A549 treated with Hydrocortisone at 1 μM for 4 hours (cell line): ENCODE measurements around the gene OR51A7. TPM values are rescaled to one million over a fixed set of nuclear protein-coding genes. Genes with fewer than 3 reads are reported as not detected.

Source experiments
- total RNA-seq: library from RNA; stranded (reverse); fragments of 200-300 nt; extraction: Qiagen RNA extraction; gene quantifications from 5 replicates; pipeline ENCODE4 v1.2.3, GENCODE V29; 2022

OR51A7 gene, protein sequence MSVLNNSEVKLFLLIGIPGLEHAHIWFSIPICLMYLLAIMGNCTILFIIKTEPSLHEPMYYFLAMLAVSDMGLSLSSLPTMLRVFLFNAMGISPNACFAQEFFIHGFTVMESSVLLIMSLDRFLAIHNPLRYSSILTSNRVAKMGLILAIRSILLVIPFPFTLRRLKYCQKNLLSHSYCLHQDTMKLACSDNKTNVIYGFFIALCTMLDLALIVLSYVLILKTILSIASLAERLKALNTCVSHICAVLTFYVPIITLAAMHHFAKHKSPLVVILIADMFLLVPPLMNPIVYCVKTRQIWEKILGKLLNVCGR
- total RNA-seq, result not detected in 5 replicates

DNA sequence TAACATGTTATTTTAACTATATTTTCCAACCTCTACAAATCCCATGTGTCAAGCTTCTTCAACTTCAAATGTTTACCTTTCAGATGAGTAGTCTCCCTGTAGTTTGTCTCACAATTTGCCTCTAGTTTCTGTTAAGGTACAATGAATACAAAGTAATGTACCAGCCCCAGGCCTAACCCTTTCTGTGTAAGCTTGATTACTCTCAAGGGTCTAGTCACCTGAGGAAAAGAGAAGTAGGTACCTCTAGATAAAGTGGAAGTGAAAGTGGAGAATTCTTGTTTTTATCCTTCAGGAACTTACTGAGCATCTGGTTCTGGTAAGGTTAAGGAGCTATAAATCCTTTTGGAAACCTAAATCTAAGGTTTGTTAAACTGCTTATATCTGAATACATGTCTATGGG, at the start of gene OR51A7:
TSS of gene OR51A7 (plus strand) at position 300 of the 400 bp plus-strand sequence. CDS start 3,587 bp downstream, outside the sequence.

DNA sequence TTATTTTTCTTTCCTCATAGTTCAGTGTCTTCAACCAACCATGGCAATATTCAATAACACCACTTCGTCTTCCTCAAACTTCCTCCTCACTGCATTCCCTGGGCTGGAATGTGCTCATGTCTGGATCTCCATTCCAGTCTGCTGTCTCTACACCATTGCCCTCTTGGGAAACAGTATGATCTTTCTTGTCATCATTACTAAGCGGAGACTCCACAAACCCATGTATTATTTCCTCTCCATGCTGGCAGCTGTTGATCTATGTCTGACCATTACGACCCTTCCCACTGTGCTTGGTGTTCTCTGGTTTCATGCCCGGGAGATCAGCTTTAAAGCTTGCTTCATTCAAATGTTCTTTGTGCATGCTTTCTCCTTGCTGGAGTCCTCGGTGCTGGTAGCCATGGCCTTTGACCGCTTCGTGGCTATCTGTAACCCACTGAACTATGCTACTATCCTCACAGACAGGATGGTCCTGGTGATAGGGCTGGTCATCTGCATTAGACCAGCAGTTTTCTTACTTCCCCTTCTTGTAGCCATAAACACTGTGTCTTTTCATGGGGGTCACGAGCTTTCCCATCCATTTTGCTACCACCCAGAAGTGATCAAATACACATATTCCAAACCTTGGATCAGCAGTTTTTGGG, 21.6 kb upstream of the OR51A7 start, which contains the start of gene OR51T1:
TSS of gene OR51T1 (plus strand) at position 41 of the 641 bp plus-strand sequence. CDS start at position 41, 0 bp downstream.

DNA sequence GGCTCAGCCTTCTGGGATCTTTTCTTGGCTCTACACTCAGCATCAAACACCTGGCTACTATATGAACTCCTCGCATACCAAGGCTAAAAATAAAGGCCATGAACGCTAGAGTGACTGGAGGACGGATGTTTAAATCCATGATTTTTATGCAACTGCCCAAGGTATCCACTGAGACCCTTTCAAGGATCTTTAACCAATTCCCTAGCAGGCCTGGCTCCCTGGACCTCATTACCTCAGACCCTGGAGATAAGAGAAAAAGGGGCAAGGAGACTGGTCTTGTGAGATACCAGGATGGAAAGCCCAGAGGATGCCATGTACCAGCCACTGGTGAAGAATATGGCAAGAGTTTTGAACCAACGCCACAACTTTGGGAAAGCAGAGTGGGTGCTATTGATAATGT, 15.7 kb downstream of the OR51A7 start, which contains the start of gene OR51G2:
TSS of gene OR51G2 (minus strand) at position 101 of the 400 bp plus-strand sequence. CDS start 3,687 bp downstream, outside the sequence.

DNA sequence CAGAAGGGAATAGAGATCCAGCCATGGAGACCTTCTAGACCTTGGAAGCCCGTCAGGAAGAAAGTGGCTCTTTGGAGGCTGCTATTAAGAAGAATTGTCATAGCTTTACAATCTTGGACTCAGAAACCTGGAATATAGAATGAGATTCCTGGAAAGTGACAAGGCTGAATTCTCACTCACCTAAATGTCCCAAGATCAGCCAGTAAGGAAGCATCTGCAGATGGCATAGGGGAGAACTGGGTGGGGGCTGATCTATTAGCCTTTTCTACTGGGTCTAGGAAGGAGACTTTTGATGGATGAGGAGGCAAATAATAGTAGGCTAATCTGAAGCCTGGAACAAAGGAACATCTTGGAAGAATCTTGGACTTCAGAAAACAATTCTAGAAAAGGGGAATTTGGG, 20.7 kb downstream of the OR51A7 start, which contains the start of gene OR51G1:
TSS of gene OR51G1 (minus strand) at position 101 of the 400 bp plus-strand sequence. CDS start at position 101, 0 bp downstream.

DNA sequence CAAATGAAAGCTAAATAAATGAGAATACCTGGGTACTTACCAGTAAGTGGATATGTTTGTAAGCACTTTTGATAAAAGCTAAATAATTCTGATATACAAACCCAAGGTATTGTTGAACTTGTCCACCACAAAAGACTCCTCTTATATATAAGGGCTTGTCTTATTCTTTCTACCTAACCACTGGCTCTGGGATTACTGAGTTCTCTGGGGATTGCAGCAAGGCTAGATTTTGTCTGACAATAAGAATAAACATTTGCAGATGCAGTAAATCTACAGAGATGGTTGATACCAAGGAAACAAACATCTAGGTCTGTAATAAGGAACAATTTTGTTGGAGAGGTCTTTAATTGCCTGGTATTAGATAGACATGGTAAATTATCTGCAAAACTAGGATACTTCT, 43.9 kb downstream of the OR51A7 start, which contains the start of gene OR51A4:
TSS of gene OR51A4 (minus strand) at position 101 of the 400 bp plus-strand sequence. CDS start 505 bp downstream, outside the sequence.

DNA sequence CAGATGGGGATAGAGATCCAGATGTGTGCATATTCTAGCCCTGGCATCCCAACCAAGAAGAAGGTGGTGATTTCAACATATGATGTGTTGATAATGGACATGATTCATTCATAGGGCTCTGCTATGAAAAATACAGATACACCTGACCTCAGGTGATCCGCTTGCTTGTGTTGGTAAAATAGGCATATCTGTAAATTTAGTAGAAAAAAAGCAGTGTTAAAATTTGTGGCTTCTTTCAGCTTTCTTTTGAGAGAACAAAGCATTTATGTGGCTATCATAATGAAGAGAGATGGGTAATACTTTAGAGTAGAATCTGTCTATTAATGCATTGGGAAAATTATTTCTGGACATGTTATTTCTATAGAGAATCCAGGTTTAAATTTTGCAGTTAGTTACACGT, 52.0 kb downstream of the OR51A7 start, which contains the start of gene OR51A2:
TSS of gene OR51A2 (minus strand) at position 101 of the 400 bp plus-strand sequence. CDS start at position 101, 0 bp downstream.

Other genes starting within 250 kb of the OR51A7 start
- not detected in 5 replicates for gene OR51E2, start 205.9 kb upstream of the OR51A7 start, total RNA-seq
- not detected in 5 replicates for gene MMP26, start 199.0 kb upstream of the OR51A7 start, total RNA-seq
- gene OR51F1, start 133.8 kb upstream of the OR51A7 start, total RNA-seq, result not detected in 5 replicates
- gene OR52R1, start 99.4 kb upstream of the OR51A7 start, total RNA-seq, result not detected in 5 replicates
- gene OR51F2, start 82.5 kb upstream of the OR51A7 start, total RNA-seq, result not detected in 5 replicates
- not detected in 5 replicates for gene OR51S1, start 54.6 kb upstream of the OR51A7 start, total RNA-seq
- gene OR51T1, start 21.9 kb upstream of the OR51A7 start, total RNA-seq, result not detected in 5 replicates
- not detected in 5 replicates for gene OR51G2, start 15.6 kb downstream of the OR51A7 start, total RNA-seq
- not detected in 5 replicates for gene OR51G1, start 20.6 kb downstream of the OR51A7 start, total RNA-seq
- not detected in 5 replicates for gene OR51A4, start 43.8 kb downstream of the OR51A7 start, total RNA-seq
- gene OR51A2, start 51.9 kb downstream of the OR51A7 start, total RNA-seq, result not detected in 5 replicates
- not detected in 5 replicates for gene OR51L1, start 91.1 kb downstream of the OR51A7 start, total RNA-seq
- not detected in 5 replicates for gene OR52J3, start 142.7 kb downstream of the OR51A7 start, total RNA-seq
- gene OR52E2, start 155.8 kb downstream of the OR51A7 start, total RNA-seq, result not detected in 5 replicates
- not detected in 5 replicates for gene OR52E1, start 165.8 kb downstream of the OR51A7 start, total RNA-seq
- not detected in 5 replicates for gene OR52A5, start 234.6 kb downstream of the OR51A7 start, total RNA-seq